IMR-90 (cell line): Measurements from ENCODE around the gene KRT71. TPM values are rescaled to one million over a fixed set of nuclear protein-coding genes. Genes with fewer than 3 reads are reported as not detected.

Source experiments
- ATAC-seq: fragments of 200-7000 bp; cut with Tn5 transposase; 2 replicates; pipeline ENCODE4 v1.9.1; 2020; ENCODE audit warnings: low read depth, mild to moderate bottlenecking, moderate library complexity
- BruUV-seq: library from RNA; stranded (reverse); fragments of 400-500 nt; replicated peaks from 2 replicates; lab custom pipeline; 2021; lab: Mats Ljungman, UMichigan
- CTCF ChIA-PET: fragments of 300-600 bp; formaldehyde crosslinking; extraction: SDS; loops from one replicate; lab custom pipeline; 2021; ENCODE audit warnings: antibody characterized with exemption; lab: Yijun Ruan, JAX
- POLR2A ChIA-PET: fragments of 300-600 bp; sonication (Branson Sonifier 250); formaldehyde crosslinking; loops from one replicate; lab custom pipeline; 2022; ENCODE audit warnings: antibody characterized with exemption; ENCODE audit not compliant: unreplicated experiment; lab: Charles Lee
- DNase-seq: peaks from one replicate; pipeline ENCODE4 v3.0.0; 2013
- H2AFZ ChIP-seq: replicated peaks from 2 replicates; pipeline ENCODE3; 2013; ENCODE audit warnings: low read length, mild to moderate bottlenecking; ENCODE audit not compliant: poor library complexity
- H2AK5ac ChIP-seq: 2 replicates; pipeline ENCODE4 v1.6.1; 2013; ENCODE audit warnings: low read depth, low read length, inconsistent platforms
- H2AK9ac ChIP-seq: replicated peaks from 2 replicates; pipeline ENCODE3; 2013; ENCODE audit warnings: mild to moderate bottlenecking, low read depth, low read length, moderate library complexity; ENCODE audit not compliant: poor library complexity
- H2BK120ac ChIP-seq: 2 replicates; pipeline ENCODE4 v1.6.1; 2013; ENCODE audit warnings: low read depth, low read length, inconsistent platforms
- H2BK15ac ChIP-seq: 3 replicates; pipeline ENCODE4 v1.6.1; 2013; ENCODE audit warnings: low read depth, low read length, inconsistent platforms
- H2BK20ac ChIP-seq: 2 replicates; pipeline ENCODE4 v1.6.1; 2013; ENCODE audit warnings: low read depth, mild to moderate bottlenecking, inconsistent platforms, low read length, moderate library complexity
- H2BK5ac ChIP-seq: 2 replicates; pipeline ENCODE4 v1.6.1; 2013; ENCODE audit warnings: mild to moderate bottlenecking, low read depth, low read length, inconsistent platforms; ENCODE audit not compliant: poor library complexity, severe bottlenecking
- H3K14ac ChIP-seq: replicated peaks from 2 replicates; pipeline ENCODE4 v1.6.1; 2013; ENCODE audit warnings: low read depth, low read length, inconsistent platforms
- H3K18ac ChIP-seq: 2 replicates; pipeline ENCODE4 v1.6.1; 2013; ENCODE audit warnings: low read depth, low read length, control low read depth
- H3K23ac ChIP-seq: 2 replicates; pipeline ENCODE4 v1.6.1; 2013; ENCODE audit warnings: low read depth, low read length, inconsistent platforms
- H3K27ac ChIP-seq: 2 replicates; pipeline ENCODE4 v1.5.1; 2013; ENCODE audit warnings: mild to moderate bottlenecking, control low read depth, low read length; ENCODE audit not compliant: insufficient read depth
- H3K27me3 ChIP-seq: 2 replicates; pipeline ENCODE4 v1.6.1; 2013; ENCODE audit warnings: low read length; ENCODE audit not compliant: control insufficient read depth, insufficient read depth
- H3K36me3 ChIP-seq: 2 replicates; pipeline ENCODE4 v1.6.1; 2013; ENCODE audit warnings: low read length, mixed read lengths; ENCODE audit not compliant: control insufficient read depth, insufficient read depth
- H3K4ac ChIP-seq: 2 replicates; pipeline ENCODE4 v1.6.1; 2013; ENCODE audit warnings: low read depth, low read length, inconsistent platforms
- H3K4me1 ChIP-seq: 2 replicates; pipeline ENCODE4 v1.6.1; 2013; ENCODE audit warnings: low read length, mixed read lengths; ENCODE audit not compliant: control insufficient read depth, insufficient read depth
- H3K4me2 ChIP-seq: 2 replicates; pipeline ENCODE4 v1.6.1; 2013; ENCODE audit warnings: low read depth, mild to moderate bottlenecking, control low read depth, low read length, moderate library complexity
- H3K4me3 ChIP-seq: 2 replicates; pipeline ENCODE4 v1.5.1; 2013; ENCODE audit warnings: low read depth, mild to moderate bottlenecking, control low read depth, low read length, moderate library complexity; ENCODE audit not compliant: insufficient read depth
- H3K56ac ChIP-seq: 2 replicates; pipeline ENCODE4 v1.6.1; 2013; ENCODE audit warnings: low read length, inconsistent platforms; ENCODE audit not compliant: insufficient read depth; ENCODE audit errors: extremely low read depth
- H3K79me1 ChIP-seq, 2 experiments: 2 replicates each; pipeline ENCODE4 v1.6.1; 2013; ENCODE audit warnings: low read length in 2 of 2, inconsistent platforms in 1 of 2, low read depth in 1 of 2
- H3K9ac ChIP-seq: 2 replicates; pipeline ENCODE4 v1.6.1; 2013; ENCODE audit warnings: low read depth, low read length, control low read depth
- H3K9me1 ChIP-seq: 2 replicates; pipeline ENCODE4 v1.6.1; 2013; ENCODE audit warnings: low read length, inconsistent platforms; ENCODE audit not compliant: insufficient read depth
- H3K9me3 ChIP-seq: 2 replicates; pipeline ENCODE4 v1.6.1; 2013; ENCODE audit warnings: low read length; ENCODE audit not compliant: control insufficient read depth, insufficient read depth
- H4K20me1 ChIP-seq: 2 replicates; pipeline ENCODE4 v1.6.1; 2013; ENCODE audit warnings: low read length, inconsistent platforms; ENCODE audit not compliant: insufficient read depth
- H4K5ac ChIP-seq: 2 replicates; pipeline ENCODE4 v1.6.1; 2013; ENCODE audit warnings: mild to moderate bottlenecking, low read depth, low read length, control low read depth
- H4K8ac ChIP-seq, 2 experiments: 2 replicates each; pipeline ENCODE4 v1.6.1; 2013; ENCODE audit warnings: low read depth in 2 of 2, low read length in 2 of 2, control low read depth in 1 of 2, inconsistent platforms in 1 of 2
- H4K91ac ChIP-seq: 2 replicates; pipeline ENCODE4 v1.6.1; 2013; ENCODE audit warnings: low read depth, low read length, inconsistent platforms; ENCODE audit not compliant: insufficient read depth
- BHLHE40 ChIP-seq: fragments of 150-350 bp; IDR thresholded peaks from 2 replicates; pipeline ENCODE4 v1.6.1; 2016; ENCODE audit warnings: mild to moderate bottlenecking, low read depth, low read length
- MXI1 ChIP-seq: IDR thresholded peaks from 2 replicates; pipeline ENCODE4 v1.6.1; 2012; ENCODE audit warnings: low read depth, mild to moderate bottlenecking, low read length, moderate library complexity, borderline replicate concordance
- POLR2A ChIP-seq: IDR thresholded peaks from 2 replicates; pipeline ENCODE4 v1.6.1; 2012; ENCODE audit warnings: mild to moderate bottlenecking, low read depth, low read length
- SMC3 ChIP-seq: fragments of 150-350 bp; IDR thresholded peaks from 2 replicates; pipeline ENCODE4 v1.6.1; 2016; ENCODE audit warnings: low read depth, mild to moderate bottlenecking, antibody characterized with exemption, low read length, moderate library complexity
- WGBS, 2 experiments: methylation state at CpG; one replicate each; pipeline versions ENCODE4 v1.1.5 to v1.1.7; 2013; ENCODE audit warnings: missing lambda C conversion rate in 2 of 2; ENCODE audit not compliant: insufficient read length in 1 of 2; ENCODE audit errors: extremely low coverage in 2 of 2; 5-methylcytosine and 5-hydroxymethylcytosine counted together
- dilution Hi-C: fragments of 300-500 bp; cut with HindIII; formaldehyde crosslinking; loops from one replicate; pipeline ENCODE4 v1.14.3; 2018; ENCODE audit warnings: low sequenced_read_pairs; ENCODE audit not compliant: unreplicated experiment
- in situ Hi-C: fragments of 300-500 bp; cut with MboI; formaldehyde crosslinking; loops from 3 replicates; pipeline ENCODE4 v1.14.3; 2019; ENCODE audit warnings: low sequenced_read_pairs, inconsistent platforms, mixed read lengths
- intact Hi-C: fragments of 100-400 bp; cut with micrococcal nuclease; formaldehyde crosslinking; loops from 2 replicates; pipeline ENCODE4 v1.10.0; 2022
- polyA plus RNA-seq, 3 experiments: library from polyadenylated mRNA; depleted of rRNA; stranded (reverse); fragments of >200 nt; gene quantifications; 2 replicates each; pipeline ENCODE4 v1.2.3, GENCODE V29; 2012; ENCODE audit warnings: low replicate concordance in 1 of 3
- total RNA-seq: library from RNA; depleted of rRNA; stranded (reverse); fragments of >200 nt; gene quantifications from 2 replicates; pipeline ENCODE4 v1.2.3, GENCODE V29; 2012

The KRT71 gene
- total and polyA plus RNA-seq, 2 of the 4 experiments (the other 2 are of a cell fraction) = not detected

- no peak overlapping the region for H4K91ac ChIP-seq
- H3K79me1 ChIP-seq = no peaks in the 10 kb centered on the region
- no peak overlapping the region for H3K4me3 ChIP-seq
- no peak overlapping the region for H3K23ac ChIP-seq
- H3K14ac ChIP-seq = no peak overlapping the region
- no peak overlapping the region for H3K56ac ChIP-seq
- no peak overlapping the region for H2BK15ac ChIP-seq
- no peaks in the 10 kb centered on the region for H3K4me1 ChIP-seq
- BruUV-seq = no TSS peak
- H3K9me3 ChIP-seq = no peaks in the 10 kb centered on the region
- no peak overlapping the region for H3K4ac ChIP-seq
- no peaks in the 10 kb centered on the region for H4K20me1 ChIP-seq
- dilution Hi-C loops (no loop called here), in situ Hi-C loops (no loop called here), intact Hi-C loops (no loop called here)
- DNase-seq = no peak
- H3K4me2 ChIP-seq = no peak overlapping the region
- H2AK9ac ChIP-seq = no peak overlapping the region
- H2BK5ac ChIP-seq = no peak overlapping the region
- no peaks in the 10 kb centered on the region for H3K9me1 ChIP-seq
- H2AFZ ChIP-seq = no peak overlapping the region
- TF ChIP-seq MXI1 (no peak), POLR2A (no peak), BHLHE40 (no peak), SMC3 (no peak)
- H2AK5ac ChIP-seq = no peak overlapping the region
- H3K36me3 ChIP-seq = no peaks in the 10 kb centered on the region
- H4K8ac ChIP-seq = no peak overlapping the region
- H4K5ac ChIP-seq = no peak overlapping the region
- ChIA-PET POLR2A (no interaction called here), CTCF (no interaction called here)
- WGBS, 2 experiments = no CpG with 5 or more reads among the region's 1 CpG
- no peak overlapping the region for H3K27ac ChIP-seq
- ATAC-seq = no peak
- no peak overlapping the region for H3K18ac ChIP-seq
- H2BK120ac ChIP-seq = no peak overlapping the region
- H2BK20ac ChIP-seq = no peak overlapping the region
- H3K27me3 ChIP-seq = peaks cover 6% of the 10 kb centered on the region
- H3K9ac ChIP-seq = no peak overlapping the region
These were observed 50.1 kb downstream of the KRT71 start for GRCh38 chr12:52502877-52503276.
